Stimulated activated CD8-positive, alpha-beta memory T cell treated with anti-CD3 and anti-CD28 coated beads, Interleukin-7, amount 100 ng/mL, for 4 hours (primary cell): ENCODE data around the gene C1orf210.

ENCODE experiments used
- DNase-seq, 2 donors: peaks; one replicate each; pipeline ENCODE4 v3.0.0-alpha.2; 2020; ENCODE audit warnings: low read depth in 2 of 2

The C1orf210 gene

DNA sequence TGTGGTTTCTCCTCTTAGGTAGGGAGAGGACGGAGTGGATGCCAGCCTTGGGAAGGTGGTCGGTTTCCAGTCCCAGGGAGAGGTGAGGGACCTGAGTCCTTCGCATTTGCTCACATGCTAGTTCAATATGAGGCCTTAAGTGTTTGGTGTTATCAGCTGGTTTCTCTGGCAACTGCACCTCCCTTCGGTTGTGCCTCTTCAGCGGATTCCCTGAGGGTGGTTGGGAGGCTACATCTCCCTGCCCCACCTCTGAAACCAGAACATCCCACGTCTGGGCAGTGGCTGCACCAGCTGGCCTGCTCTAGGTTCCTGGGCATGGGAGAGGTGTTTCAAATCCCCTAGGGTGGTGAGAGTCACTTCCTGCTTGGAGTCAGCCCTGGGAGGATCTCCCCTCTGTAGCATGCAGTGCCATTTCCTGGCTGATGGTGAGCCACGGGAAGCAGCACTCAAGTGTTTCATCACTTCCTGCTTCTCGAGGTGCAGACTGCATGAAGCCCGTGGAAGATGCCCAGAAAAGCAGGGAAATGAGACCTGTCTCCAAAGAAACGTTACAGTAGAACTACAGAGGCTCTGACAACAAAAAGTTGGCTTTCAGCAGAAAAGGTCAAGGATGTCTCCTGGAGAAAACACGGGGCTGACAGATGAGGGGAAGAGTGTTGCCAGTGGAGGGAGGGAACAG, 11.1 kb downstream of the C1orf210 start:
- DNase-seq, result peak in 1 of 2 donors; percentile 5

DNA sequence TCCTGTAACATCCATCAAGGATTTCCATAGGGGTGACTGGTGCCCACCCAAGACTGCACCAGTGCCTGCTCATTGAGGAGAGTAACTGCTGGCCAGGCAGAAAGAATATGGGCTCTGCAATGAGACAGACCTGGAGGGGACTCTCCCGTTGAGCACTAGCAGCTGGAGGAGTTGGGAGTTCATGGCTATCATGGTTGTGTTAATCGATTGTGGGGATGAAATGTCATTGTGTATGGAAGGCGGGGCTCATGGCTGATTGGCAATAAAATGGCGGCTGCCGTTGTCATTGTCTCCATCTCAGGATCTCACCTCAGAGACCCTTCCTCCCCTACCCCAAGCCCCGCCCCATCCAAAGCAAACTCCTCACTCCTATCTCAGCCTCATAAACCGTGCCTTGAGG, 11.7 kb downstream of the C1orf210 start:
- DNase-seq, result no peak

DNA sequence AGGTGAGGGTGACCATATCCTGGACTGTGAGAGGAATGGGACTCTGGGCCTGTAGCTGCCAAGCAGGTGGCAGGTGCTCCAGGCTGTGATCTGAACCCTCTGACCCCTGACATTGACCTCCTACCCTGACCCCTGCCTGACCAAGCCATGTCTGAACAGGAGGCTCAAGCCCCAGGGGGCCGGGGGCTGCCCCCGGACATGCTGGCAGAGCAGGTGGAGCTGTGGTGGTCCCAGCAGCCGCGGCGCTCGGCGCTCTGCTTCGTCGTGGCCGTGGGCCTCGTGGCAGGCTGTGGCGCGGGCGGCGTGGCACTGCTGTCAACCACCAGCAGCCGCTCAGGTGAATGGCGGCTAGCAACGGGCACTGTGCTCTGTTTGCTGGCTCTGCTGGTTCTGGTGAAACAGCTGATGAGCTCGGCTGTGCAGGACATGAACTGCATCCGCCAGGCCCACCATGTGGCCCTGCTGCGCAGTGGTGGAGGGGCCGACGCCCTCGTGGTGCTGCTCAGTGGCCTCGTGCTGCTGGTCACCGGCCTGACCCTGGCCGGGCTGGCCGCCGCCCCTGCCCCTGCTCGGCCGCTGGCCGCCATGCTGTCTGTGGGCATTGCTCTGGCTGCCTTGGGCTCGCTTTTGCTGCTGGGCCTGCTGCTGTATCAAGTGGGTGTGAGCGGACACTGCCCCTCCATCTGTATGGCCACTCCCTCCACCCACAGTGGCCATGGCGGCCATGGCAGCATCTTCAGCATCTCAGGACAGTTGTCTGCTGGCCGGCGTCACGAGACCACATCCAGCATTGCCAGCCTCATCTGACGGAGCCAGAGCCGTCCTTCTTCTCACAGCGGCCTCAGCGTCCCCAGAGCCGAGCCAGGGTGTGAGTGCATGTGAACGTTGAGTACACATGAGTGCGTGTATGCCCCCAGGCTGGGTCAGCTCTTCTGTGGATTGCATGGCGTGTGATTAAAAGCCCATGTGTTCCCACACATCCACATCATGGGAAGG, 12.5 kb downstream of the C1orf210 start:
- DNase-seq, result no peak

DNA sequence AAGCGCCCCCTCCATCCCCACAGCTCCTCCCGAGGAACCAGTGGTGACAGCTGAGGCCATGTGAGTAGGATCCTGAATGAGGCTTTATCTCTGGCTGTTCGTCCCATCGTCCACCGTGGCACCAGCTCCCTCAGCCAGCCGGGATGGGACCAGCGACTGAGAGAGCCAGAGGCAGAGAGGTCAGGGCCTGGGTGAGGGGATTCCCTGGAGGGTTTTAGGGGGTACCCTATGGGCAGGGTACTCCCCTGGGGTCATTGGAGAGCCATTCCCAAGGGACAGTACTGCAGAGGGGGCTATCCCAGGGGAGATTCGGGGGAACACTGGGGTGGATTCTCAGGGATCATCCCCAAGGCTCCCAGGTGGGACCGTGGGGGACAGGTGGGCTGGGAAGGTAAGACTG, 13.2 kb downstream of the C1orf210 start:
- no peak for DNase-seq

DNA sequence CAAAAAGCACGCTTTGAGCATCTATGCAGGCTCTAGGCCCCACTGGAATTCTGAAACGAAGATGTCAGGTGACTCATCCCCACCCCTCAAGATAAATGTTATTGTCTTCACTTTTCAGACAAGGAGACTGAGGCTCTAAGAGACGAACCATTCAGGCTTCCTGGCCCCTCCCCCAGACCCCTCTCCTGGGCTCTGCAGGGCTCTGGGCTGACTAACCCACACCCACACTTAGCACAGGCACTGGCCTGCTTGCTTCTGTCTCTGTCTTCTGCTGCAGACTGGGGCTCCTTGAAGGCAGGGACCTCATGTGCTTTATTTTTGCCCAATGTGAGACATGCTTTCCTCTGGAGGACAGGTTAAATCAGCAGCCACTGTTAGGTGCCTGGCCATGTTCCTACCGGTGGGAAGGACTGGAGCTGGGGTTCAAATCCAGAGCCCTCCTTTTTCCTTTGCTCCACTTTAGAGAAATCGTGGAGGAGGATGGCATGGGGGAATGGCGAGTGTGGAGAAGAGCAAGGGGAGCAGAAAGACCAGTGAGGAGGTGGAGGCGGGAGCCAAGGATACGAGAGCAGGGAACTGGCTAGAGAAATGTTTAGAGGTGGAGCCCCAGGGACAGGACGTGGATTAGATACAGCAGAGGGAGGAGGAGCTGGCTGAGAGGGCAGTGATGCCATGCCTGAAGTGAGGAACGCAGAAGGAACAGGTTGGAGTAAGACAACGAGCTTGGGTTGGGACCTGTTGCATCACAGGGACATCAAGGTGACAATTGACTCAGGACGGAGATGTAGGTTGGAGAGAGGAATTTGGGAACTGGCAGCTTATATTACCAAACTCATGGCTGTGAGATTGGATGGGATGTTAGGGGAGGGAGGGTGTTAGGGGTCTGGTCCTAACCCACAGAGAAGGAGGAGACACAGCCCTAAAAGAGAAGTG, 13.9 kb downstream of the C1orf210 start:
- DNase-seq, result no peak

DNA sequence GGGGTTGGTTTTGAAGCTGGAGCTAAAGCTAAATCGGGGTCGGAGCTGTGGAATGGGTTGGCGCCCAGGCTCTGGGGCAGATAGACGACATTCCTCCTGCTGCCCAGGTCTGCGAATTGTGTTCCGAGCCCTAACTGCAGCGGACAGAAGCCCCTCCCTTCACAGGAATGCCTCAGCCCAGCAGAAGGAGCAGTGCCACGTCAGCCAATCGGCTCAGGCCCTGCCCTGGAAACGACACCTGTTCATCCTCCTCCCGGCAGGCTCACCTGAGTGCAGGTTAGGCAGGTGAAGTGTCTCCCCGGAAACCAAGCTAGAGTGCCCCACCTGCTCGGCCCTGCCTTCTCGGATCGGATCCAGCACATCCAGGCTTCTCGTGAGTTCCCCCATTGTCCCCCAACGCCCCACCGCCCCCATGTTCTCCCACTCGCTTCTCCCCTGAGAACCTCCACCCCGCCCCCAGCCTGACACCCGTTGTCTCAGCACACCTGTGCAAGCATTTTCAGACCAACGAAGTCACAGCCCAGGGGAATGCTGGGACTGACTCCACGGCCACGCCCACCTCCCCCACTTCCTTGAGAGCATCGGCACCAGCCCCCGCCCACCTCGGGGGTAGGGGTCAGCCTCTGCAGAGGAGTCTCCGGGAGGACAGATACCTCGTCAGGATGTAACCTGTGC, 14.8 kb downstream of the C1orf210 start:
- peak in 1 of 2 donors; percentile 5 for DNase-seq

DNA sequence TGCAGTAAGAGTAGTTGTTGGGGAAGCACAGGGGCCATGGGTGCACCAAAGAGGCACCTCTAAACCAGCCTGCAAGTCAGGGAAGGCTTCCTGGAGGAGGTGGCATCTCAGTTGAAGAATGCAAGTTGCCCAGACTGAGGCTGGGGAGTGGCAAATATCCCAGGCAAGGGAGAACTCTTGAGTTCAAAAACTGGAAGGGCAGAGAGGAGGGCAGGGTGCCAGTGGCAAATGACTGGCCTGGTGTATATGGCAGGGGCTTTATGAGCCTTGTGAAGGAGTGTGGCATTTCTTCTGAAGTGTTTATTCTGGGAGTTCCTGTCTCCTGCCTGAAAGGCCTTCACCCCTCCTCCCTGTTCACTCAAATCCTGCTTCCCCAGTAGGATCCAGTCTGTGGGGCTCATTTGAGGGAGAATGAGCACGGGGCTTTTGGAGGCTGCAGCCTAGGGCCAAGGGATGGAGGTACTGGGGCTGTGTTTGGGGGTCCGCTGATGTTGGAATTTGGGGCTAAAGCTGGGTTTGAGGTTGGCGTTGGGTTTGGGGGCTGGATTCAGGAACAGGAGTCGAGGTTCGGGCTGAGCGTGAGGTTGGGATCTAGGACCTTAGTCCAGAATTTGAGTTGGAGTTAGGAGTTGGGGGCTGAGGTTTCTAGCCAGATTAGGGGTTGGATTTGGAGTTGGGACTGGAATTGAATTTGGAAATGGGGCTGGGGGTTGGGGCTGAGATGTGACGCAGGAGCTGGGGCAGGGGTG, 15.6 kb downstream of the C1orf210 start, which contains the start of gene TMEM125:
Gene TMEM125 (plus strand): TSS at position 357 of the 749 bp plus-strand sequence. CDS start 2,740 bp downstream, outside the sequence.
- no peak for DNase-seq

DNA sequence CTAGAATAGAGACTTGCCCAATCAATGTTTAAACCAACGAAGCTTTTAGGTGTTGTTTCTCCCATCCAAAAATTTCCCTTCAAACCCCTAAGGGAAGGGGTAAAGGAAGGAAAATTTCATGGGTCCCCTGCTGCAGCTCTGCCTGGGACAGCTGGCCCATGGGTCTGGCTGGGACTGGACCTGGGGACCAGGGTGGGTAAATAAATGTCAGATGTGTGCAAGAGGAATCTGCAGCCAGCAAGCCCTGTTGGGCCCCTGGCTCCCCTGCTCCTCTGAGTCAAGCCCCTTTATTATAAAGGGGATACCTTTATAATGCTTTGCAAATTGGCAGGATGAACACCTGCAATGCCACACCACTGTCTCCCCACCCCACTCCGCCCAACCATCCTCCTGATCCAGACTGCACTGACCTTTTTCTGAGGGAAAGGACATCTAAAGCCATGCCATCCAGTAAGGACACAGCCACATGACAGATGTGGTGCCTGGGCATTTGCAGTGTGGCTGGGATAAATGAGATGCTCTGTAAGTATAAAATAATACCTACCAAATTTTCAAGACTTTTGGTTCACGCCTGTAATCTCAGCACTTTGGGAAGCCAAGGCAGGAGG, 17.5 kb downstream of the C1orf210 start:
- DNase-seq, result no peak

DNA sequence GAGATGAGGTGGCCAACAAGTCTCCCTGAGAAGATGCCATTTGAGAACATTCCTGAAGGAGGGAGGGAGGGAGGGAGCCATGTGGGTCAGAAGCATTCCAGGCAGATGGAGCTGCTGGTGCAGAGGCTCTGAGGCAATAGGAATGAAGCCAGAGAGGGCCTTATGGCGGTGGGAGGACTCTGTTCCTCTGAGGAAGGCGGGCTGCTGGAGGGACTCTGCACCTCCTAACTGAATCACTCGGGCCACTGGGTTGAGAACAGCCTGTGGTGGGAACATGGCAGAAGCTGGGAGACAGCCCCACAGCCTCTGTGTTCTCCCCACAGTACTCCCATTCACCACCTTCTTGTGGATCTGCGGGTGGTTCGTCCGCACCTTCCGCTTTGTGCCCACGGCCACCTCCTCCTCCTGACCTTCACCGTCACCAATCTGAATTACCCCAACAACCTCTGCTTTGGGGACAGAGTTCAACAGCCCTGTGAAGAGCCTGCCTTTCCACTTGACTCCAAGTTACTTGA, 18.0 kb downstream of the C1orf210 start:
- DNase-seq, result no peak

DNA sequence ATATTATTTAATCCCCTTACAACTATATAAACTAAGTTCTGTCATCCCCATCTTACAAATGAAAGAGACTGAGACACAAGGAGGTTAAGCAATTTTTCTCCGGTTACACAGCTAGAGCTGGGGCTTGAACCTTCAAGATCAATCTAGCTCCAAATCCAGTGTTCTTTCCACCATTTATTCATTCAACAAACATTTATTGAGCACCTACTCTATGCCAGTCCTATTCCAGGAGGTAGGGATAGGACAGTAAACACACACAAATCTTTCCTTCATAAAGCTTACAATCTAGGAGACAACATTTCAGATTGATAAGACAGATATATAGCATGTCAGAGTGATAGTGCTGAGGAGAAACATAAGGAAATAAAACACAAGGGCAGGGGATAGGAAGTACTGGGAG, 18.5 kb downstream of the C1orf210 start:
- no peak for DNase-seq

DNA sequence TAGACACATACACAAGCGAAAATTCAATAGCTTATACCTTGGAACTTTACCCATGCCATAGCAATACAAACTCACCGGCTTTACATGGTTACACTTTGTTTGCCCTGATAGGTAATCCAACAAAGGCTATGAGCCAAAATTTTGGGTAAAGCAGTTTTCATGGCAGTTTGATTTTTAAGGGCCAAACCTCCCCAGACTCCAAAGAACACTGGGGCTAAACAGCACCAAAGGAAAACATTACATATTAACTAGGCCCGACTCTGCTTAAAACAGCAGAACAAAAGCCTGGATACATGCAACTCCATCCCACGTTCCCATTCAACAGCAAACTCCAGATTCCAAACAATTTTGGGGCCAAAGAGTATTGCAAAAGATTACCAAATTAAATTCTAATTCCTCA, 19.9 kb downstream of the C1orf210 start:
- DNase-seq, result no peak

DNA sequence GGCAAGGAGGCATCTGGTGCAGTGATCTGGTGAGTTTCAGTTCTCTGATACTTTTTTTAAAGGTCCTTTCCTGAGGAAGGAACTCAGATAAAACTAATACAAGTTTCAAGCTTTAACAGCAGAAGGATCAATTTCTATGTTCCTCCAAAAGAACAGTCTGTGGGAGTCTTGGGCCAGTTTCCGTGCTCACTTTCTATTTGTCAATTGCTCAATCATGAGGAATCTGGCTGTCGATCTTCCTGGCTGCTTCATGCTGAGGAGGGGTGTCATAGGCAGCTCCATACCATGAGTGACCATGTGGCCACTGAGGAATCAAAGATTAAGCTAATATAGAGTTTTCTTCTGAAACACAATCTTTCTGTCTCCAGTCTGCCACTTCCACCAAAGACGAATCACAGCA, 27.0 kb downstream of the C1orf210 start:
- DNase-seq, result no peak

DNA sequence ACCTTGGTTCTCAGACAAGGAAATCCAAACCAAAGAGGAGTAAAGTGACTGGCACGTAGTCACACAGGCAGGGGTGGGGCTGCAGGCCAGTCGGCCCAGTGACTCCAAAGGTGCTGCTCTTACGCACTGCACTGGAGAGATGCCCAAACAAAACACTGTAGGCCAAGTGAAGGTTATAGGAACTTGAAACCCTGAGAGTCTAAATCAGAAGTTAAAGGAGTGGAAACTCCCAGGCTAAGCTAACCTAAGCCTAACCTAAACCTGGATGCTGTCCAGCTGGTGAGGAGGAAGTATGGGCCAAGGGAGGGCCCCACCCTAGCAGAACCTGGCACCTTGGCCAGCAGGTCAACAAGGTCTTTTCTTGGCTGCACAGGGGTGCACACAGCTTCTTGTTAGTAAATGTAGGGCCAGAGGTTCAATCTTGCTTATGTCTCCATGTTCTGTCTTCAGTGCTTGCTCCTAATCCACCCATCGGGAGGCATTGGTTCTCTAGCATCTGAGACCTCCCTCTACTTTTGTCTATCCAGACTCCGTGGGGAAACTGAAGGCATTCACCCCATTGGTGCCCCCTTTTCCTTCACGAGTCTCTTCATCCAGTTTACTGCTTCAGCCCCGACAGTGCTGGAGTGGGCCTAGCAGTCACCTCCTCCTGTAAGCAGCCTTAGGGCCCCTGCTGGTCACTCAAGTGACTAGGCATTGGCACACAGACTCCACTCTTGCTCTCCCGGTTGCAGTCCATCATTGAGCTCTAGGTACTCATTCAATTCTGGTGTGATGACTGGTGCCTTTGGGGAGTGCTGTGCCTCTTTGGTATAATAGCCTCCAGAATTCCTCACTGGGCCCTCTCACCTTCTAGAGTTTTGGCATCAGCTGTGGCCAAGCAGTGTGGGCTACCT, 28.5 kb downstream of the C1orf210 start:
- no peak for DNase-seq

DNA sequence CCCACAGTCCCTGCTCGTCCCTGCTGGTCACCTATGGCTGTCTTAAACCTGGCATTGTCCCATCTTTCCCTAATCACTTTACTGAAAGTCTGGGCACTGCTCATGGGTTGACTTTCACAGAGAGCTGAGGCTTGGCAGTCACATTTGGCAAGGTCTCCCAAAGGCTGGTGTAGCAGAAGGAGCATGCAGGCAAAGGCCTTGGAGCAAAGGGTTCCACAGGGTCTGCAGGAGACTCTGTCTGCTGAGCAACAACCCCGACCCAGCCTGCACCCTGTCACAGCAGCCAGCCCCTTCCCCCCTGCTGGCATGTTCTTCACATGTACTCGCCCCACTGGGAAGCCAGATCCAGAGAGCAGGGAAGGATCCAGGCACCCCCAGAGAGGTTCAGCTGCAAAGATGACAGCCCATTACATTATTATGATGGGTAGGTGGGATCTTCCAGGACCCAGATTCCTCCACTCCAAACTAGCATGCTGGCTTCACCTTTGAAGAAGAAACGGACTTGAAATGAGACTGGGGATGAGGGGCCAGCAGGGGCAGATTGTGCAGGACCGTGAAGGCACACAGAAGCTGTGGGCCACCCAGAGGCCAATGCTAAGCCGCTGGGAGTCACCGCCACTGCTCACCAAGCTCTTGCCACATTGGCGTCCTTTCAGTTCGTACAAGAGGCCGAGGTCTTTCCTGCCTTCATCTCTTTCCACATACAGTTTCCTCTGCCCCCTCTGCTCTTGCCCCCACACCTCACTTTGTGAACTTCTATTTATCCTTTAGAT, 29.8 kb downstream of the C1orf210 start:
- no peak for DNase-seq

DNA sequence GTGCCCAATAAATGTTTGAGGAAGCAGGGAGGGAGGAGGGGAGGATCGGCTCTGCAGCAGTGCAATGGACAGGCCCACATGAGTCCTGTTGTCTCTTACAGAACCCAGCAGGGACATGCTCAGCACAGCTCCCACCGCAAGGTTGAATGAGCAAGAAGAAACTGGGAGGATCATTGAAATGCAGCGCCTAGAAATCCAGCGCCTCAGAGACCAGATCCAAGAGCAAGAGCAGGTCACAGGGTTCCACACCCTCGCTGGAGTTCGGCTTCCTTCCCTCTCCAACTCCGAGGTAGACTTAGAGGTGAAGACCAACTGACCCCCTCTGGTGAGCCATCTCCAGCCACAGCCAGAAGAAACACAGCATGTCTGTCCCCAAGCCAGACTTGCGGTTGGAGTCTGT, 31.5 kb downstream of the C1orf210 start:
- DNase-seq, result no peak

DNA sequence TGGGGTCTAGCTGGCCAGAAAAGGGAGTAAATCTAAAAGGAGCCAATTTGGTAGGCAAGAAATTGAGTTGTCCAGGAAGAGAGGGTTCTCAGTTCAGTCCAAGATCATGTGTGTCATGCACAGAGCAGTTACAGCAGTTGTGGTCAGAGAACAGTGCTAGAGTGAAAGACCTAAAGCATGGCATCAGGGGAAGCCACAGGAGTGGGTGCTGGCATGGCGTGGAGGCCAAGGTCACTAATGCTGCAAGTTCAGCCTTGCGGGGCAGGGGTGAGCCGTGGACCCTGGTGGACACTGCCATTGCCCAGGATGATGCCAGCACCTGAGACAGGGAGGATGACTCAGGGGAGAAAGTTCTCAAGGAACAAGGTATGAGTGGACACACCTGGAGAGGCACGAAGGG, 32.2 kb downstream of the C1orf210 start:
- DNase-seq, result no peak

DNA sequence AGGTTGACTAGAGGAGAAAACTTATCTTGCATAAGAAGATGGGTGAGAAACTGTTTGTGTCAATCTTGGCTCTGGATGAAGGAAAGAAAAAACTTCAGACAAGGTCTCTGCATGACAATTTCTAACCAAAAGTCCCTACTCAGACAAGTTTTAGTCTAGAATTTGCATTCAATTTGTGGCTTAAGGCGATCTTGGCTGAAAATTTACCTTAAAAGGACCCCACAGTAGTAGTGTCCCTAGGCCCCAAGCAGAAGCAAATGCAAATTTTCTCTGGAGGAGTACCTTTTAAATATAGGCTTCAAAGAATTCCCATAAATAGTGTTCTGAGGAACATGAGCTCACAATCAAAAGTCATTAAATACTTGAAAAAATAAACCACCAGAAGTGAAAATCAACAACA, 33.2 kb downstream of the C1orf210 start:
- DNase-seq, result no peak

DNA sequence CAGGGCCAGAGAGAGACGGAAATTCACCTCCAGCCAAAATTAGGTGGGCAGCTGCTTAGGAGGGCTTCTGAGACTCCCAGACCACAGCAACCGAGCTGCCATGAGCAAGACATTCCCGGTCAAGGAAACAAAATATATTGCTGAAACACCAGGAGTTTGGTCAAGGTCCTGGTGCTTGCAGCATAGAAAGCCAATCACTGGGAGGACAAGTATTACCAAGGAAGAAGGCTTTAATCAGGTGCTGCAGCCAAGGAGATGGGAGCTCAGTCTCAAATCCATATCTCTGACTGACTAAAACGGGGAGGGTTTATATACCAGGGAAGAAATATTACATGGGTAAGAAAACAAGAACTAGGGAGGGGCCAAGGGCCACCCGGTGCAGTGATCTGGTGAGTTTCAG, 34.4 kb downstream of the C1orf210 start:
- DNase-seq, result no peak
